AG09319 (cell line): ENCODE results near the gene FAM83G.

Source experiments
- DNase-seq: peaks from one replicate; pipeline ENCODE4 v3.0.0-alpha.2; 2010; ENCODE audit warnings: low read depth; ENCODE audit errors: extremely low read depth
- CTCF ChIP-seq: IDR thresholded peaks from 2 replicates; pipeline ENCODE4 v1.5.1; 2011; ENCODE audit warnings: low read depth, mild to moderate bottlenecking, inconsistent platforms, low read length, moderate library complexity

The FAM83G gene

GRCh38 chr17:18994631-18995030, 9.9 kb downstream of the FAM83G start:
- TF ChIP-seq CTCF, result no peak
- DNase-seq, result no peak

GRCh38 chr17:18993905-18994526, 10.5 kb downstream of the FAM83G start:
- DNase-seq, result no peak
- TF ChIP-seq CTCF, result no peak

- DNase-seq, result no peak
- no peak for TF ChIP-seq CTCF
These were observed 12.0 kb downstream of the FAM83G start for GRCh38 chr17:18992454-18993130.

GRCh38 chr17:18991531-18992315, 12.8 kb downstream of the FAM83G start:
- no peak for TF ChIP-seq CTCF

GRCh38 chr17:18990331-18990730, 14.2 kb downstream of the FAM83G start:
- no peak for DNase-seq
- no peak for TF ChIP-seq CTCF

More at GRCh38 chr17:18991531-18992315, 12.8 kb downstream of the FAM83G start:
- DNase-seq, result no peak

- TF ChIP-seq CTCF, result no peak
- no peak for DNase-seq
These were observed 15.9 kb downstream of the FAM83G start for GRCh38 chr17:18988546-18989173.
